OCI-LY1 (cell line): ENCODE measurements around the gene CCL28.
"Not testable (repeated sequence)": the region's sequence is repeated elsewhere in the genome, so short reads cannot be mapped to it uniquely, and the experiment has no call there.

Source experiments
- H2AFZ ChIP-seq: fragments of 200-600 bp; sonication (generic), shearing (Covaris generic); 2 replicates; pipeline ENCODE4 v1.6.0; 2014; ENCODE audit warnings: antibody characterized with exemption, mild to moderate bottlenecking, low read length
- H3F3A ChIP-seq: fragments of 200-600 bp; sonication (generic), shearing (Covaris generic); 2 replicates; pipeline ENCODE4 v1.6.0; 2014; ENCODE audit warnings: mild to moderate bottlenecking, antibody characterized with exemption, low read length, moderate library complexity; ENCODE audit not compliant: insufficient read depth
- H3K27ac ChIP-seq: fragments of 200-600 bp; sonication (generic); 2 replicates; pipeline ENCODE4 v1.5.1; 2014; ENCODE audit warnings: low read length, mixed run types, mild to moderate bottlenecking, low read depth; ENCODE audit not compliant: poor library complexity, severe bottlenecking
- H3K27me3 ChIP-seq: fragments of 200-600 bp; sonication (generic); 2 replicates; pipeline ENCODE4 v1.6.0; 2014; ENCODE audit warnings: antibody characterized with exemption, mild to moderate bottlenecking, low read length, moderate library complexity; ENCODE audit not compliant: insufficient read depth
- H3K36me3 ChIP-seq: fragments of 200-600 bp; sonication (generic); 2 replicates; pipeline ENCODE4 v1.6.1; 2014; ENCODE audit warnings: mild to moderate bottlenecking, antibody characterized with exemption, low read length, moderate library complexity, mixed read lengths; ENCODE audit not compliant: insufficient read depth
- H3K4me1 ChIP-seq: fragments of 200-600 bp; sonication (generic); 2 replicates; pipeline ENCODE4 v1.5.1; 2014; ENCODE audit warnings: mild to moderate bottlenecking, low read length, moderate library complexity; ENCODE audit not compliant: insufficient read depth, severe bottlenecking
- H3K4me2 ChIP-seq: fragments of 200-600 bp; sonication (generic), shearing (Covaris generic); 2 replicates; pipeline ENCODE4 v1.6.1; 2014; ENCODE audit warnings: low read length
- H3K4me3 ChIP-seq: fragments of 200-600 bp; sonication (generic); 2 replicates; pipeline ENCODE4 v1.5.1; 2014; ENCODE audit warnings: low read length, low read depth, mild to moderate bottlenecking, mixed read lengths; ENCODE audit not compliant: poor library complexity, severe bottlenecking
- H3K79me2 ChIP-seq: fragments of 200-600 bp; shearing (Covaris generic); 2 replicates; pipeline ENCODE4 v1.6.1; 2016; ENCODE audit warnings: mixed run types, low read length, mixed read lengths; ENCODE audit not compliant: insufficient read depth
- H3K9ac ChIP-seq: fragments of 200-600 bp; sonication (generic), shearing (Covaris generic); 2 replicates; pipeline ENCODE4 v1.6.1; 2014; ENCODE audit warnings: mild to moderate bottlenecking, low read length, mixed read lengths
- H3K9me2 ChIP-seq: fragments of 200-600 bp; sonication (generic), shearing (Covaris generic); 2 replicates; pipeline ENCODE4 v1.6.1; 2014; ENCODE audit warnings: low read depth, mild to moderate bottlenecking, low read length, mixed read lengths
- H3K9me3 ChIP-seq: fragments of 200-600 bp; shearing (Covaris generic); 2 replicates; pipeline ENCODE4 v1.6.1; 2014; ENCODE audit warnings: low read length, mixed read lengths
- H4K20me1 ChIP-seq: fragments of 200-600 bp; sonication (generic), shearing (Covaris generic); 2 replicates; pipeline ENCODE4 v1.6.0; 2016; ENCODE audit warnings: mild to moderate bottlenecking, low read length; ENCODE audit not compliant: insufficient read depth
- CTCF ChIP-seq: fragments of 200-600 bp; sonication (generic), shearing (Covaris generic); IDR thresholded peaks from 2 replicates; pipeline ENCODE4 v1.5.1; 2017; ENCODE audit warnings: mild to moderate bottlenecking, antibody characterized with exemption, low read length, moderate library complexity, mixed read lengths
- EZH2 ChIP-seq: fragments of 200-600 bp; sonication (generic), shearing (Covaris generic); IDR thresholded peaks from 2 replicates; pipeline ENCODE4 v1.8.0; 2017; ENCODE audit warnings: borderline replicate concordance, mixed run types, mild to moderate bottlenecking, antibody characterized with exemption, low read length, moderate library complexity, mixed read lengths

CCL28 gene

DNA sequence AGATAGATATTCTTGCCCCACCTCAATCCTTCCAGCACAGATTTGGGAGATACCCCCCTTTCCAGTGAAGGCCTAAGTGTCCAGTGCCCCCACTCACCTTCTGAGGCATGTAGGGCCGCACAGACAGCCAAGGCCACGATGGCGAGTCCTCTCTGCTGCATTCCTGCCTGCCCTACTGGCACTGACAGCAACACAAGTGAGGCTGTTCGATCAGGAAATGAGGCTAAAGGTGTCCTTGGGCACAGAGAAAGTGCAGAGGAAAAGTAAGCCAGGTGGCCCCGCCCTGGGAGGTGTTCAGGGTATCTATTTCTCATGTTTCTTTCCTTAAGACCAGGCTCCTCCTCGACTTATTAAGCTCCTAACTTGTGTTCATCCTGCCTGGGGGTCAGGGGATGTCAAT is at the start of gene CCL28:
Gene CCL28 (minus strand): TSS at position 236 of the 400 bp plus-strand sequence. CDS start 75 bp downstream, at position 161.
- Histone ChIP-seq H3K4me1 (no peaks in the 10 kb centered on the region), H4K20me1 (no peaks in the 10 kb centered on the region), H2AFZ (no peak within 1 kb of the TSS), H3K4me3 (no peak within 1 kb of the TSS), H3K9me2 (no peaks in the 10 kb centered on the region), H3K27me3 (no peaks in the 10 kb centered on the region), H3K4me2 (no peak within 1 kb of the TSS), H3K36me3 (no peaks in the 10 kb centered on the region), H3K9ac (no peak within 1 kb of the TSS), H3K9me3 (no peaks in the 10 kb centered on the region), H3F3A (no peaks in the 10 kb centered on the region), H3K79me2 (no peaks in the 10 kb centered on the region), H3K27ac (no peak within 1 kb of the TSS)
- TF ChIP-seq CTCF, result no peak

DNA sequence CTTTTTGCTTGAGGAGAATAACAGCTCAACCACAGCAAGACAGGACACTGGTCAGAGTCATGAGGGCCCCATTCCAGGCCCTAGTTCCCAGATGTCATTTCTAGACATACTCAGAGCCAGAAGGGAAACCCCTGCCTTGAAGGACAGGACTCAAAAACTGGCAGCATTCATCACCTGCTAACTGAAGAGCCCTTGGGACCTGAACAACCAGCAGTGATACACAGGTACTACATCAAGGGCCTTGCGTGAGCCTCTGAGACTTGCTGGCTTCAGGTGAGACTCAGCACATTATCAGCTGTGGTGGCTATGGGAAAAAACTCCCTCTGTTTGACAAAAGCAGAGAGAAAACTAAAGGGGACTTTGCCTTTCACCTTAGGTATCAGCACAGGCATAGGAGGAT is 48.9 kb upstream of the CCL28 start:
- Histone ChIP-seq H4K20me1 (no peaks in the 10 kb centered on the region), H3K4me3 (no peak overlapping the region), H3K4me2 (no peak overlapping the region), H3K9me3 (peaks cover 18% of the 10 kb centered on the region), H3F3A (no peaks in the 10 kb centered on the region), H3K27ac (no peak overlapping the region), H3K4me1 (no peaks in the 10 kb centered on the region), H3K27me3 (no peaks in the 10 kb centered on the region), H3K79me2 (no peaks in the 10 kb centered on the region), H2AFZ (no peak overlapping the region), H3K36me3 (peaks cover 22% of the 10 kb centered on the region), H3K9me2 (no peaks in the 10 kb centered on the region), H3K9ac (no peak overlapping the region)
- TF ChIP-seq CTCF, result no peak
- no peak for TF ChIP-seq EZH2

- TF ChIP-seq CTCF (no peak), EZH2 (no peak)
- H3F3A ChIP-seq, result no peaks in the 10 kb centered on the region
- no peaks in the 10 kb centered on the region for H3K79me2 ChIP-seq
- no peak overlapping the region for H2AFZ ChIP-seq
- H3K9me3 ChIP-seq, result peaks cover 18% of the 10 kb centered on the region
- H3K4me2 ChIP-seq, result no peak overlapping the region
- no peaks in the 10 kb centered on the region for H3K27me3 ChIP-seq
- H3K9me2 ChIP-seq, result no peaks in the 10 kb centered on the region
- H3K27ac ChIP-seq, result no peak overlapping the region
- H3K9ac ChIP-seq, result no peak overlapping the region
- H3K36me3 ChIP-seq, result peaks cover 22% of the 10 kb centered on the region
- H3K4me3 ChIP-seq, result no peak overlapping the region
- H4K20me1 ChIP-seq, result no peaks in the 10 kb centered on the region
- H3K4me1 ChIP-seq, result no peaks in the 10 kb centered on the region
Observed at GRCh38 chr5:43456556-43456955, 44.4 kb upstream of the CCL28 start.

- H3K9ac ChIP-seq, H3F3A ChIP-seq, H3K27ac ChIP-seq, H3K9me3 ChIP-seq, H3K4me1 ChIP-seq, H3K4me3 ChIP-seq, H3K9me2 ChIP-seq, H4K20me1 ChIP-seq, H2AFZ ChIP-seq, H3K4me2 ChIP-seq, H3K27me3 ChIP-seq, H3K79me2 ChIP-seq: not testable (repeated sequence)
- H3K36me3 ChIP-seq, result peaks cover 14% of the 10 kb centered on the region
Observed at GRCh38 chr5:43441575-43441974, 29.4 kb upstream of the CCL28 start.
